Measurements from ENCODE around the gene LEF1. TPM values are rescaled to one million over a fixed set of nuclear protein-coding genes. Genes with fewer than 3 reads are reported as not detected.
A peak's percentile ranks its signal among the peaks of the same experiment; 100 is the strongest.

Gene LEF1
- total RNA-seq, 1 donor from 2014 or later: 139 TPM

DNA sequence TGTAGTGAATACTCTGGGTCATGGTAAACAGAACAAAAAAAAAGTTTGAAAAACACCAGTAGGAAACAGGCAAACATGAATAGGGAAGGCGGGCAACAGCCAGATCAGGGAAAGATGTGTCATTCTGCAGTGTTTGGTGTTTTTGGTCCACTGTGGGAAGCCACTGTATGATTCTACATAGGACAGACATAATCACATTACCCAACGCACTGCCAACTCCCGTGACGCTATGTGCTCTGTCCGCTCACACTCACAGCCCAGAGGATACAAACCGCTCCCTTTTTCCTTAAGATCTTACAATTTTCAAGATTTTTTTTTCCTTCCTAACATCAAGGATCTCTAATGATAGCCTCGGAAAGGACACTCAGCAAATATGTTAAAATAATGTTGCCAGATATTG lies 119.7 kb downstream of the LEF1 start:
- Mint-ChIP-seq H3K4me1 (ENCODE audit: low read depth) (peaks cover 79% of the 10 kb centered on the region), H3K36me3 (ENCODE audit: low read depth) (peaks cover 61% of the 10 kb centered on the region), H3K9me3 (no peaks in the 10 kb centered on the region), H3K4me3 (peak overlapping the region; percentile 87), H3K27me3 (ENCODE audit: insufficient read depth) (no peaks in the 10 kb centered on the region), H3K27ac (peak overlapping the region; percentile 99)
- intact Hi-C loops (cut with micrococcal nuclease): loop anchor here (1.0 kb wide), 2 partner anchors 19 to 59 kb away; no protein-coding TSS in a partner anchor
- no peak for DNase-seq (ENCODE audit: low spot score)

DNA sequence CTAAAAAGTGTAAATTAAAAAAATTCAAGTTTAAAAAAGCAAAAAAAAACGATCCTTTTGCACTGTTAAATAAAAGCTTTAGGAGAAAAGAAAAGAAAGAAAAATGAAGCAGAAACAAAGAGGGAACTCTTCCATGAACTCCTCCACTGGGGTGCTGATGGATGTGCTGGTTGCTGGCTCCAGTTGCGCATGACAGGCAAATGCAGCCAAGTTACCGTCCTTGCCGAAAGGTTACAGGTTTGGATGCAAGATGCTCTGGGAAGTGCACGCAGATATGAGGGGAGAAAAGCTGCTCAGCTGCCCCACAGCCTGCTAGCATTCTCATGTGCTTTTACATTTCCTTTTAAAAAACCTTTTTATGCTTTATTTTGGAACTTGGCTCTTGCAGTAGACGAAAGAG lies 120.6 kb downstream of the LEF1 start:
- no peak overlapping the region for H3K4me3 Mint-ChIP-seq
- H3K9me3 Mint-ChIP-seq: no peaks in the 10 kb centered on the region
- intact Hi-C loops (cut with micrococcal nuclease): no loop called here
- H3K27ac Mint-ChIP-seq: no peak overlapping the region
- DNase-seq (ENCODE audit: low spot score): no peak
- H3K36me3 Mint-ChIP-seq (ENCODE audit: low read depth): peaks cover 55% of the 10 kb centered on the region
- peaks cover 79% of the 10 kb centered on the region for H3K4me1 Mint-ChIP-seq (ENCODE audit: low read depth)
- H3K27me3 Mint-ChIP-seq (ENCODE audit: insufficient read depth): no peaks in the 10 kb centered on the region

DNA sequence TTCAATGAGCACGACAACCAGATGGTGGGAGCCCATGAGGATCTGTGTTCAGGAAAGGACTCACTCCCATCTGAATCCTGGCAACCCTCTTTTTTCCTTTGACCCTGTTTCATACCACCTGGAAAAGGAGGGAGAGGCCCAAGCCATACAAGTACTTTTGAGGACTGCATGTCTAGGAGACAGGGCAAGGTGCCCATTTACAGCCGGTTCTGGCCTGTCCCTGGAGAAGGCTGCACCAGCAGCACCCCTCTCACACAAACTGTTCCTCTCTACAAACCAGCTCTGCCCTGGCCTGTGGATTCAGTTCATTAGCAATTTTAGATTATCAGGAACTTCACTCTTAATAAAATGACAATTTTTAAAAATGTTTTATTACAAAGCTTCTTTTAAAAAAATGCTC lies 121.5 kb downstream of the LEF1 start:
- Mint-ChIP-seq H3K9me3 (no peaks in the 10 kb centered on the region), H3K27me3 (ENCODE audit: insufficient read depth) (no peaks in the 10 kb centered on the region), H3K4me3 (no peak overlapping the region), H3K27ac (no peak overlapping the region), H3K4me1 (ENCODE audit: low read depth) (peaks cover 73% of the 10 kb centered on the region), H3K36me3 (ENCODE audit: low read depth) (peaks cover 47% of the 10 kb centered on the region)
- intact Hi-C loops (cut with micrococcal nuclease): no loop called here
- DNase-seq (ENCODE audit: low spot score): no peak

DNA sequence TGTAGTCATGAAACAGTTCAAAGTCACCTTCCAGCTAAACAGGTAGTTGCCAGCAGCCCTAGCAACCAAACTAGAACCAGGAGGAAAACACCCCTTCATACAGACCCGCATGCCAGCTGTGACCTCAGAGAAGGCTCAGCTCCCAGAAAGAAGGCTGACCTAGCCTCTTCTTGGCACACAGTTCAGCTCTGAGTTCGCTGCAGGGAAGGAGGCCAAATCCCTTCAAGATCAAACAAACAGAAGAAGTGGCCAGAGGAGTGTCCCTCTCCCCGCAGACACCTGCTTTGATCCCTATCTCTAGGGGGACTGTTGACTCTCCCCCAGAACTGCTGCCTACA lies 123.1 kb downstream of the LEF1 start:
- H3K4me1 Mint-ChIP-seq (ENCODE audit: low read depth): peaks cover 59% of the 10 kb centered on the region
- H3K27ac Mint-ChIP-seq: peak overlapping the region; percentile 53
- H3K27me3 Mint-ChIP-seq (ENCODE audit: insufficient read depth): no peaks in the 10 kb centered on the region
- intact Hi-C loops (cut with micrococcal nuclease): no loop called here
- H3K9me3 Mint-ChIP-seq: no peaks in the 10 kb centered on the region
- no peak overlapping the region for H3K4me3 Mint-ChIP-seq
- peaks cover 37% of the 10 kb centered on the region for H3K36me3 Mint-ChIP-seq (ENCODE audit: low read depth)
- DNase-seq (ENCODE audit: low spot score): no peak

DNA sequence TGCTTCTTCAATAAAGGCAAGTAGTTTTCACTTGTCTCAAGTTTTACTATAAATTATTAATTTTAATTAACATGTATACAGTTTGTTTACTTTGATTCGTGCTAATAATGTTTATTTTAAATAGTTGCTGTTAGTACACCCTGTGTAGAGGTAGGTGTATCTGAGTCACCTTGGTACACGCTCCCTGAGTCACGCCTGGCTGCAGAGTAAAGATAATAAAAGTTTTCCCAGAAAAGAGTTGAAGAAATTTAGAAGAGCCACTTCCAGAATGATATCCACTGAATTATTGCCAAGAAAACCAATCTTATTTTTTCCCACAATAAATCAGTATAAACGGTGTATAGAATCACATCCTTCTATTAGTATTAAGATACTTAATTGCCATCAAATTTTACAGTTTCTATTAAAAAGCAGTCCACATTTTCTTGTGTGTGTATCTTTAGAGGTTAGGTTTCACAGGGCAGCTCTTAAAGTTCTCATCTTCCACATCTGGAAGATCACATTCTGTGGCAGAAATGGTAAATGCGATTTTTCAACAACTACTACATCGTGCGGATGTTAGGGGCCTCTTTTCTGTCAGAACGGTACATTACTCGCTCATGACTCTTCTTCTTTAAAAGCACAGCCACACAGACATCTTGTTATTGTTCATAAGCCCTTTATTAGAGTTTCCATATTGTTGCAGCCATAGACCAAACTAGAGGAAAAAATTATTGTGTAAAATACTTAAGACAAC lies 123.6 kb downstream of the LEF1 start:
- Mint-ChIP-seq H3K9me3 (no peaks in the 10 kb centered on the region), H3K4me3 (no peak overlapping the region), H3K4me1 (ENCODE audit: low read depth) (peaks cover 54% of the 10 kb centered on the region), H3K36me3 (ENCODE audit: low read depth) (peaks cover 37% of the 10 kb centered on the region), H3K27ac (peak overlapping the region; percentile 14), H3K27me3 (ENCODE audit: insufficient read depth) (no peaks in the 10 kb centered on the region)
- DNase-seq (ENCODE audit: low spot score): no peak
- intact Hi-C loops (cut with micrococcal nuclease): no loop called here

DNA sequence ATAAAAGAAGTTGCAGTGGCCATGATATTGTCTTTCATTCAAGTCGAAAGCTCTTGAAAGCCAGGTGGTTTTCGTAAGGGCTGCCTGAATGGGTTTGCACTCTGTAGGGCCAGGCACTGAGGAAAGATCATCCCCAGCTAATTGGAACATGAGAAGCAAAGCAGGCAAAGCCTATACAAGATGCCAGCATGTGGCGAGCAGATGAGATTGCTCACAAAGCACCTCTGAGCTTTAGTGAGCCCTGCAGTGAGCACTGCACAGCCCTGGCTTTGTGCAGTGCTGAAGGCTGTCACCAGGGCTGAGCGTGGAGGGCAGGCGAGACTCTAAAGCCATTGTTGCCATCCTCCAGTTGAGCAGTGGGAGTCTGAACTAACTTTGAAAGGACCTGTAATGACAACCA lies 125.2 kb downstream of the LEF1 start:
- H3K4me1 Mint-ChIP-seq (ENCODE audit: low read depth): peaks cover 42% of the 10 kb centered on the region
- peaks cover 30% of the 10 kb centered on the region for H3K36me3 Mint-ChIP-seq (ENCODE audit: low read depth)
- no peak for DNase-seq (ENCODE audit: low spot score)
- no peaks in the 10 kb centered on the region for H3K27me3 Mint-ChIP-seq (ENCODE audit: insufficient read depth)
- intact Hi-C loops (cut with micrococcal nuclease): no loop called here
- no peak overlapping the region for H3K4me3 Mint-ChIP-seq
- H3K27ac Mint-ChIP-seq: peak overlapping the region; percentile 60
- H3K9me3 Mint-ChIP-seq: no peaks in the 10 kb centered on the region

DNA sequence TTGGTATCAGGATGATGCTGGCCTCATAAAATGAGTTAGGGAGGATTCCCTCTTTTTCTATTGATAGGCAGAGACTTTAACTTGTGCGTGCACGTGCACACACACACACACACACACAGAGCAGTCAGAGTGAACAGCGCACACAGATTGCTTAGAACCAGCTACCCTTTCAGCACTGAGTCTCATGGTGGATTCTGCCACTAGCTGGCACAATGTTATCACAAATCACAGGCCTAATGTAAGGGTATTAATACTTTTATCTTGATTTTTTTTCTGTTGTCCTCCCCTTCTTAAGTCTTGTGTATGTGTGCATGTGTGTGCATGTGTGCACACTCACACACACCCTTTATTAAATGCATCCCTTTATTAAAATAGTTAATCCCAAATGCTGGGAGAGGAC lies 125.8 kb downstream of the LEF1 start:
- H3K36me3 Mint-ChIP-seq (ENCODE audit: low read depth): peaks cover 25% of the 10 kb centered on the region
- peaks cover 42% of the 10 kb centered on the region for H3K4me1 Mint-ChIP-seq (ENCODE audit: low read depth)
- no peak overlapping the region for H3K4me3 Mint-ChIP-seq
- no peak overlapping the region for H3K27ac Mint-ChIP-seq
- no peaks in the 10 kb centered on the region for H3K9me3 Mint-ChIP-seq
- intact Hi-C loops (cut with micrococcal nuclease): no loop called here
- DNase-seq (ENCODE audit: low spot score): no peak
- H3K27me3 Mint-ChIP-seq (ENCODE audit: insufficient read depth): no peaks in the 10 kb centered on the region

DNA sequence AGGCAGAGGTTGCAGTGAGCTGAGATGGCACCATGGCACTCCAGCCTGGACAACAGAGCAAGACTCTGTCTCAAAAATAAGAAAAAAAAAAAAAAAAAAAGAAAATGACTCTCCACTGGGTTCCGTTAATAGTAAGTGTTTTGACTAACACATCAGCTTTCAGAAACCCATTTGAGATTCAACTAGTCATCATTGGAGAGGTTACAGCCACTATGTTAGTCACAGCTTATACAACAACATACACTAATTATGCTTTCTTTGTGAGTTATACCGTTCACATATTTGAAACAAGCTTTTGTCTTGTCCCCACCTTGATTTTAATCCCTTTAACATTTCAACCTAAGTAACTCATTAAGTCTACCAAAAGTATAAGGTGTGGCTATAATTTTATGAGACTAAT lies 130.8 kb downstream of the LEF1 start:
- intact Hi-C loops (cut with micrococcal nuclease): no loop called here
- Mint-ChIP-seq H3K27ac (no peak overlapping the region), H3K4me1 (ENCODE audit: low read depth) (peaks cover 39% of the 10 kb centered on the region), H3K27me3 (ENCODE audit: insufficient read depth) (no peaks in the 10 kb centered on the region), H3K9me3 (no peaks in the 10 kb centered on the region), H3K36me3 (ENCODE audit: low read depth) (peaks cover 17% of the 10 kb centered on the region), H3K4me3 (no peak overlapping the region)
- no peak for DNase-seq (ENCODE audit: low spot score)

DNA sequence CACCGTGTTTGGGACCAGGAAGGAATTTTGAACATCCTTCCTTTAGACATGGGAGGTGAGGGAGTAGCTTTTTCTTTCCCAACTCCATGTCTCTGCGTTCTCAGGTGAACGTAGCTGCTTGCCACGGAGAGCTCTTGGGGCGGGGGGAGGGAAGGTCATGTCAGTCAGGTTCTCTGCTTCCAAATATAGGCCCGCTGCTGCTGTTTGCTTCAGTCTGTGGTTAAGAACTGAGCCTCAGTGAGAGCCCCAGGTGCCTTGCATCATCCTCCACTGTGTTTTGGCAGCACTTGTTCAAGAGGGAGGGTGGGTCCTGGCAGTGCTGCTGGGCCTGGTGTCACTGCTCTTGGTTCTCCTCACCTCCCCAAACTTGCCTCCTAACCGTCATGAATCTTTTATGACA lies 132.5 kb downstream of the LEF1 start:
- Mint-ChIP-seq H3K4me1 (ENCODE audit: low read depth) (peaks cover 49% of the 10 kb centered on the region), H3K9me3 (peaks cover 5% of the 10 kb centered on the region), H3K4me3 (peak overlapping the region; percentile 63), H3K27me3 (ENCODE audit: insufficient read depth) (no peaks in the 10 kb centered on the region), H3K36me3 (ENCODE audit: low read depth) (peaks cover 25% of the 10 kb centered on the region), H3K27ac (peak overlapping the region; percentile 85)
- peak; percentile 60 for DNase-seq (ENCODE audit: low spot score)
- intact Hi-C loops (cut with micrococcal nuclease): no loop called here

DNA sequence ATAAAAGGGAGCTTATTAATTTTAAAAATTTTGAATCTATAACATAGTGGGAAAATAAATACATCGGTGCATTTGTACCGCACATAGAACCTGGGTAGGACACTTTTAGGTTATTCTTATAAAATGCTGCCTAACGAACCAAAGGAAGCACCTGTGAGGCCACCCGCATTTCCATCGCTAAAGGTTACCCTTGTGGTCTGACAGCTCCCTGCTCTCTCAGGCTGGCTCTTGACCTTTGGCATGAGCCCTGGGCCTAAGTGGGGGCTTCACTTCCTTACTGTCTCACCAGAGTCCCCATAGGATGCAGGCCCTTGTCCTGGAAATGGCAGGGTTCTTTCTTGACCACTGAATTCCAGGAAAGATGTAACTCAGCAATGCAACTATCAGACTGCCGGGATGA lies 133.0 kb downstream of the LEF1 start:
- Mint-ChIP-seq H3K27me3 (ENCODE audit: insufficient read depth) (no peaks in the 10 kb centered on the region), H3K4me3 (peak overlapping the region; percentile 63), H3K9me3 (peaks cover 5% of the 10 kb centered on the region), H3K4me1 (ENCODE audit: low read depth) (peaks cover 54% of the 10 kb centered on the region), H3K36me3 (ENCODE audit: low read depth) (peaks cover 25% of the 10 kb centered on the region), H3K27ac (peak overlapping the region; percentile 85)
- no peak for DNase-seq (ENCODE audit: low spot score)
- intact Hi-C loops (cut with micrococcal nuclease): no loop called here

DNA sequence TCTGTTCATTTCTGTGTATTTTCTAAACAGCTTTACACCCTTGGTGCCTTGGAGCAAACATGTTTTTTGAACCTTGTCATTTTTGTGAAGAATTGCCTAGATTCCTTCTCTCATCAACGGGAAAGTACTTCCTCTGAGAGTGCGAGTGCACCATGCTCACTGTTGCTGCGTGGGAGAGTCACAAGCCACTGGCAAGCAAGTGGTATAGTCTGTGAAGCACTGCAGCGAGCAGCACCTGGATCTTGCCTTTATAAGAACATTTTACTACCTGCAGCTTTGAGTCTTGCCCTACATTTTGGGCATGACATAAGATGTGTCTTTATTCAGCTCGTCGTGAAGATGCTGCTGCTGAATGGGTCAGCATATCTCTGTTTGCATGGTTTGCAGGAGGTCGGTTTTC lies 134.2 kb downstream of the LEF1 start:
- H3K4me3 Mint-ChIP-seq: peak overlapping the region; percentile 16
- H3K9me3 Mint-ChIP-seq: peaks cover 5% of the 10 kb centered on the region
- peaks cover 65% of the 10 kb centered on the region for H3K4me1 Mint-ChIP-seq (ENCODE audit: low read depth)
- peak overlapping the region; percentile 77 for H3K27ac Mint-ChIP-seq
- intact Hi-C loops (cut with micrococcal nuclease): loop anchor here (5.0 kb wide), 2 partner anchors 323 to 448 kb away; no protein-coding TSS in a partner anchor
- H3K36me3 Mint-ChIP-seq (ENCODE audit: low read depth): peaks cover 27% of the 10 kb centered on the region
- DNase-seq (ENCODE audit: low spot score): no peak
- H3K27me3 Mint-ChIP-seq (ENCODE audit: insufficient read depth): no peaks in the 10 kb centered on the region

DNA sequence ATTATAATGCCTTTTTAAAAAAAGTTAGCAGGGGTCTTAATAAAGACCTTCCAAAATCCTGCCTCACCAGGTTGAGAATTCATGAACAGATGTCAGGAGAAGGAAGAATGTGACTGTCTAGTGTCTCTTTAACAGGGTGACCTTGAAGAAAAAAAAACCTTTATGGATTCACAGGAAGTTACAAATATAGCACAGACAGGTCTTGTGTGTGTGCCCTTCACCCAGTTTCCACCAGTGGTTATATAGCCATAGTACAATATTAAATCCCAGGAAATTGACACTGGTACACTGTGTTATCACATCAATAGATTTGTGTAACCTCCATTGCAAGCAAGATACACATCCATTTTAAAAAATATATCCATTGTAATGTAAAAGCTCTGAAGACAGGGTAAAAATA lies 135.4 kb downstream of the LEF1 start:
- peaks cover 74% of the 10 kb centered on the region for H3K4me1 Mint-ChIP-seq (ENCODE audit: low read depth)
- intact Hi-C loops (cut with micrococcal nuclease): loop anchor here (5.0 kb wide), 2 partner anchors 324 to 449 kb away; no protein-coding TSS in a partner anchor
- no peak overlapping the region for H3K27ac Mint-ChIP-seq
- peaks cover 33% of the 10 kb centered on the region for H3K36me3 Mint-ChIP-seq (ENCODE audit: low read depth)
- no peak for DNase-seq (ENCODE audit: low spot score)
- no peaks in the 10 kb centered on the region for H3K27me3 Mint-ChIP-seq (ENCODE audit: insufficient read depth)
- no peak overlapping the region for H3K4me3 Mint-ChIP-seq
- peaks cover 5% of the 10 kb centered on the region for H3K9me3 Mint-ChIP-seq

DNA sequence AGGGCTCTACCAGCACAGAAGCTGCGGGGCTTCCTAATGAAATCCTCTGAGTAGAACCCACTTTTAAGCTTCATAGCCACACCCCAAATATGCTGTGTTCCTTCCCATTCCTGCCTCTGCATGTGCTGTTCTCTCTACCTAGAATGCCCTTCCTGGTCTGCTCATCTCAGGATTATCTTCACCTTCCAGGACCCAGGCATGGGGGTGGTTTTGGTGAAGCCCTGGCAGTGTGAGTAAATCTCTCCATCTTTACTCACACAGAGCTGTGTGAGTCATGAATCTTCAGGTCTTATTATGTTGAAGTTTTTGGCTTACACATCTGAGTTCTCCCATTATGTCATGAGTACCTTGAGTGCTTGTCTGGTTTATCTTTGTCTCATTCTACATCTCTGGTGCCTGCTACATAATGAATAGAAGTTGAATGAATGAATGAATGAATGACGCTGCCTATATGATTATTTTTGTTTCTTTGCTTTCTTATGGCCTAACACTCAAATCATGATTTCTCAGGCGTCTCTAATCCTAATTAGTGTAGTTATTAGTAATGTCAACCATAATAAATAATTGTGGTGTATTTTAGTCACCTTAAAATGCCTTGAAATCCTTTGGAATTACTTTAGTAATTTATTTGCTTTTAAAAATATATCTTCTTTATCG lies 137.2 kb downstream of the LEF1 start:
- Mint-ChIP-seq H3K4me3 (peak overlapping the region; percentile 16), H3K36me3 (ENCODE audit: low read depth) (peaks cover 44% of the 10 kb centered on the region), H3K4me1 (ENCODE audit: low read depth) (peaks cover 76% of the 10 kb centered on the region), H3K27ac (peak overlapping the region; percentile 95), H3K27me3 (ENCODE audit: insufficient read depth) (no peaks in the 10 kb centered on the region), H3K9me3 (peaks cover 5% of the 10 kb centered on the region)
- intact Hi-C loops (cut with micrococcal nuclease): loop anchor here (1.0 to 5.0 kb wide), 8 partner anchors 22 to 451 kb away; partner anchors contain the start of gene HADH
- DNase-seq (ENCODE audit: low spot score): no peak

Data from activated T-helper 1 cell treated with anti-CD3 and anti-CD28 coated beads, Interleukin-12 subunit alpha, Interleukin-12 subunit beta, Interleukin-2, Interleukin-4 antibody, amounts not matched to agents 30 ng/mL and 10 ng/mL and 1 ng/mL, durations not matched to agents 14 hours and 24 hours and 36 hours (primary cell).